GM12891 (cell line): ENCODE results near the gene ENGASE.

Source experiments
- PAX5 ChIP-seq: IDR thresholded peaks from 2 replicates; pipeline ENCODE4 v1.6.1; 2011; ENCODE audit warnings: low read length, moderate library complexity, mild to moderate bottlenecking; ENCODE audit not compliant: insufficient read depth, severe bottlenecking
- POLR2A ChIP-seq: IDR thresholded peaks from 2 replicates; pipeline ENCODE4 v1.6.1; 2011; ENCODE audit warnings: low read depth, low read length, control low read depth
- POLR2AphosphoS5 ChIP-seq: IDR thresholded peaks from 2 replicates; pipeline ENCODE4 v1.6.1; 2011; ENCODE audit warnings: low read depth, low read length, control low read depth
- SPI1 ChIP-seq: IDR thresholded peaks from 2 replicates; pipeline ENCODE4 v1.6.1; 2011; ENCODE audit warnings: low read depth, low read length, control low read depth
- TAF1 ChIP-seq: IDR thresholded peaks from 2 replicates; pipeline ENCODE4 v1.6.1; 2011; ENCODE audit warnings: low read depth, low read length, control low read depth

GRCh38 chr17:79133985-79134384 is 59.4 kb downstream of the ENGASE start:
- no peak for TF ChIP-seq POLR2A
- TF ChIP-seq POLR2AphosphoS5, result no peak
- TF ChIP-seq TAF1, result no peak
- TF ChIP-seq PAX5, result no peak
- no peak for TF ChIP-seq SPI1
